HuH-7 (cell line): ENCODE measurements around the gene AMH.
"Not testable (repeated sequence)": the region's sequence is repeated elsewhere in the genome, so short reads cannot be mapped to it uniquely, and the experiment has no call there.

Experiments used
- DNase-seq: peaks from one replicate; pipeline ENCODE4 v3.0.0; 2011; ENCODE audit warnings: low spot score

AMH gene

GRCh38 chr19:2249010-2249866 lies at the start of gene AMH:
Gene AMH, plus strand, starts transcription at chr19:2249323. Its CDS starts 10 bp downstream, at chr19:2249333.
- DNase-seq: no peak

- no peak for DNase-seq
These were observed 49.1 kb upstream of the AMH start for GRCh38 chr19:2199861-2200623.

GRCh38 chr19:2200624-2201294 lies 48.4 kb upstream of the AMH start:
- not testable (repeated sequence) for DNase-seq

- DNase-seq: no peak
These were observed 47.5 kb upstream of the AMH start for GRCh38 chr19:2201473-2202148.

- DNase-seq: no peak
These were observed 46.8 kb upstream of the AMH start for GRCh38 chr19:2202366-2202765.

GRCh38 chr19:2207008-2207407 lies 42.1 kb upstream of the AMH start:
- DNase-seq: no peak

- DNase-seq: no peak
These were observed 40.9 kb upstream of the AMH start for GRCh38 chr19:2207991-2208860.

GRCh38 chr19:2208975-2209374 lies 40.1 kb upstream of the AMH start:
- no peak for DNase-seq

- no peak for DNase-seq
These were observed 39.7 kb upstream of the AMH start for GRCh38 chr19:2209408-2209807.

GRCh38 chr19:2210206-2210605 lies 38.9 kb upstream of the AMH start:
- DNase-seq: no peak

GRCh38 chr19:2210987-2211740 lies 38.0 kb upstream of the AMH start:
- no peak for DNase-seq

GRCh38 chr19:2212861-2213711 lies 36.0 kb upstream of the AMH start:
- peak; percentile 46 for DNase-seq

- DNase-seq: no peak
These were observed 35.3 kb upstream of the AMH start for GRCh38 chr19:2213799-2214198.

GRCh38 chr19:2214251-2214650 lies 34.9 kb upstream of the AMH start:
- DNase-seq: no peak

- DNase-seq: no peak
These were observed 33.8 kb upstream of the AMH start for GRCh38 chr19:2215281-2215751.

- no peak for DNase-seq
These were observed 32.5 kb upstream of the AMH start for GRCh38 chr19:2216361-2217225.

GRCh38 chr19:2217591-2217990 lies 31.5 kb upstream of the AMH start:
- DNase-seq: no peak

GRCh38 chr19:2219726-2220125 lies 29.4 kb upstream of the AMH start:
- no peak for DNase-seq
